ENCODE results near the gene SF3B3. TPM values are rescaled to one million over a fixed set of nuclear protein-coding genes. Genes with fewer than 3 reads are reported as not detected.

The SF3B3 gene
- total and polyA plus RNA-seq, 2 donors (not counting 1 experiment from before 2014, with no cell fraction given) = 67.1 to 266 TPM

GRCh38 chr16:70589998-70590471 is 66.4 kb downstream of the SF3B3 start:
- peaks cover 0 to 3% (median 0%) of the 10 kb centered on the region in 4 experiments for H3K27me3 ChIP-seq (replicated peaks in 1 of 4; ENCODE audit: control extremely low read depth in 1 of 4, control insufficient read depth in 3 of 4, insufficient read depth in 4 of 4, low read length in 3 of 4)
- no peaks in the 10 kb centered on the region for H3K4me1 Mint-ChIP-seq
- ChIA-PET CTCF (no interaction called here), POLR2A (no interaction called here)
- H4K20me1 ChIP-seq (ENCODE audit: control insufficient read depth, insufficient read depth, low read length, poor library complexity, severe bottlenecking) = no peaks in the 10 kb centered on the region
- H3K9me3 Mint-ChIP-seq (ENCODE audit: insufficient read depth) = no peaks in the 10 kb centered on the region
- DNase-seq = no peak
- H3K27ac ChIP-seq (ENCODE audit: low read length in 2 of 2) = no peak overlapping the region
- no peak overlapping the region for H3K4me2 ChIP-seq (replicated peaks; ENCODE audit: low read depth, low read length, poor library complexity, severe bottlenecking)
- intact Hi-C loops (cut with micrococcal nuclease) = no loop called here
- H2AFZ ChIP-seq (ENCODE audit: insufficient read depth, low read depth, low read length, poor library complexity, severe bottlenecking) = no peak overlapping the region
- no peaks in the 10 kb centered on the region for H3K9me3 ChIP-seq (ENCODE audit: control extremely low read depth in 1 of 3, control insufficient read depth in 2 of 3, insufficient read depth in 1 of 3, low read length in 2 of 3)
- no peaks in the 10 kb centered on the region for H3K79me2 ChIP-seq (ENCODE audit: control insufficient read depth, insufficient read depth, low read length)
- no peaks in the 10 kb centered on the region for H3K36me3 ChIP-seq (replicated peaks in 1 of 2; ENCODE audit: control extremely low read depth in 1 of 2, control insufficient read depth in 1 of 2, extremely low read depth in 1 of 2, insufficient read depth in 2 of 2, low read length in 1 of 2)
- H3K9ac ChIP-seq (ENCODE audit: low read length) = no peak overlapping the region
- 86% methylated on average over 4 of the region's 10 CpGs for WGBS (ENCODE audit: insufficient coverage)
- H3K27me3 Mint-ChIP-seq = peaks cover 12% of the 10 kb centered on the region
- H3K4me3 Mint-ChIP-seq = no peak overlapping the region
- no peak for ATAC-seq (ENCODE audit: low read depth)
- no peak for TF ChIP-seq EZH2 (IDR thresholded peaks at IDR 0.05; ENCODE audit: borderline replicate concordance, insufficient read depth, low read depth, low read length, poor library complexity, severe bottlenecking)
- TF ChIP-seq, protein P1, sequence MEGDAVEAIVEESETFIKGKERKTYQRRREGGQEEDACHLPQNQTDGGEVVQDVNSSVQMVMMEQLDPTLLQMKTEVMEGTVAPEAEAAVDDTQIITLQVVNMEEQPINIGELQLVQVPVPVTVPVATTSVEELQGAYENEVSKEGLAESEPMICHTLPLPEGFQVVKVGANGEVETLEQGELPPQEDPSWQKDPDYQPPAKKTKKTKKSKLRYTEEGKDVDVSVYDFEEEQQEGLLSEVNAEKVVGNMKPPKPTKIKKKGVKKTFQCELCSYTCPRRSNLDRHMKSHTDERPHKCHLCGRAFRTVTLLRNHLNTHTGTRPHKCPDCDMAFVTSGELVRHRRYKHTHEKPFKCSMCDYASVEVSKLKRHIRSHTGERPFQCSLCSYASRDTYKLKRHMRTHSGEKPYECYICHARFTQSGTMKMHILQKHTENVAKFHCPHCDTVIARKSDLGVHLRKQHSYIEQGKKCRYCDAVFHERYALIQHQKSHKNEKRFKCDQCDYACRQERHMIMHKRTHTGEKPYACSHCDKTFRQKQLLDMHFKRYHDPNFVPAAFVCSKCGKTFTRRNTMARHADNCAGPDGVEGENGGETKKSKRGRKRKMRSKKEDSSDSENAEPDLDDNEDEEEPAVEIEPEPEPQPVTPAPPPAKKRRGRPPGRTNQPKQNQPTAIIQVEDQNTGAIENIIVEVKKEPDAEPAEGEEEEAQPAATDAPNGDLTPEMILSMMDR (IDR thresholded peaks at IDR 0.05) = no peak
- no peak overlapping the region for H3K4me3 ChIP-seq (ENCODE audit: control extremely low read depth in 1 of 5, extremely low read depth in 1 of 5, insufficient read depth in 1 of 5, low read depth in 2 of 5, low read length in 4 of 5)
- no peak overlapping the region for H3K27ac Mint-ChIP-seq
- H3K4me1 ChIP-seq (ENCODE audit: control insufficient read depth in 2 of 2, insufficient read depth in 2 of 2, low read length in 2 of 2) = no peaks in the 10 kb centered on the region

DNA sequence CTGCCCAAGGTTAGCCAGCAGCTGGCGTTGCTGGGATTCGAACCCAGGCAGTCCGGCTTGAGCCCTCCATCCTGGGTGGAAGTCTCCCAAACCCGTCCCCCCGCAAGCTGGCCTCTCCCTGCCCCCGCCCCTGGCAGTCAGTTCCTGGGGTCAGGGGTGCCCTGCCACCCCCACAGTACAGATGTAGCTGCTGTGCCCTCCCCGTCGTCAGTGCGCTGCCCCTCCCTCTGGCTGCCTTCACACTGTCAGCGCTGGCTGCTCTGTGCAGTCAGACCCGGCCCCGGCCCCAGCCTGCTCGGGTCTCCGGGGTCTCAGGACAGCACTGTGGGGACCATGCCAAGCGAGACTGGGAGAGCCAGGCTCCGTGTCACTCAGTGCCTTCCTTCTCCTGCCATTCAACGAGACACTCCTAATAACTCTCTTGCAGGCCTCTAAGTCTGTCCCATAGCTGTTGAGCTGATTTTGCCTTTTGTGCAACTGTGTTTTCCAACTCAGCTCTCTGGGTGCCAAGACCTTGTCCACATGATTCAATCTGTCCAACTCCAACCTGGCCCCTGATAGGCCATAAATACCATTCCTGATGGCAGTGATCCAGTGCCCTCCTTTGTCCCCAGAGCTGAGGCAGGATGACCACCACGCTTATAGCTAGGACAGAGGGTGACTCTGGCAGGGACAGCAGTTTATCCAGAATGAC is 67.3 kb downstream of the SF3B3 start:
- Histone ChIP-seq H3K9me3 (ENCODE audit: control extremely low read depth in 1 of 3, control insufficient read depth in 2 of 3, insufficient read depth in 1 of 3, low read length in 2 of 3) (no peaks in the 10 kb centered on the region), H3K27me3 (replicated peaks in 1 of 4; ENCODE audit: control extremely low read depth in 1 of 4, control insufficient read depth in 3 of 4, insufficient read depth in 4 of 4, low read length in 3 of 4) (peaks cover 0 to 3% (median 0%) of the 10 kb centered on the region in 4 experiments), H3K4me3 (ENCODE audit: control extremely low read depth in 1 of 5, extremely low read depth in 1 of 5, insufficient read depth in 1 of 5, low read depth in 2 of 5, low read length in 4 of 5) (no peak overlapping the region), H3K4me1 (ENCODE audit: control insufficient read depth in 2 of 2, insufficient read depth in 2 of 2, low read length in 2 of 2) (no peaks in the 10 kb centered on the region), H4K20me1 (ENCODE audit: control insufficient read depth, insufficient read depth, low read length, poor library complexity, severe bottlenecking) (no peaks in the 10 kb centered on the region), H2AFZ (ENCODE audit: insufficient read depth, low read depth, low read length, poor library complexity, severe bottlenecking) (no peak overlapping the region), H3K36me3 (replicated peaks in 1 of 2; ENCODE audit: control extremely low read depth in 1 of 2, control insufficient read depth in 1 of 2, extremely low read depth in 1 of 2, insufficient read depth in 2 of 2, low read length in 1 of 2) (no peaks in the 10 kb centered on the region), H3K9ac (ENCODE audit: low read length) (no peak overlapping the region), H3K4me2 (replicated peaks; ENCODE audit: low read depth, low read length, poor library complexity, severe bottlenecking) (no peak overlapping the region), H3K79me2 (ENCODE audit: control insufficient read depth, insufficient read depth, low read length) (no peaks in the 10 kb centered on the region), H3K27ac (ENCODE audit: low read length in 2 of 2) (no peak overlapping the region)
- Mint-ChIP-seq H3K27ac (no peak overlapping the region), H3K4me1 (no peaks in the 10 kb centered on the region), H3K27me3 (peaks cover 12% of the 10 kb centered on the region), H3K4me3 (no peak overlapping the region), H3K9me3 (ENCODE audit: insufficient read depth) (no peaks in the 10 kb centered on the region)
- WGBS (ENCODE audit: insufficient coverage) = 96% methylated on average over 18 of the region's 18 CpGs
- intact Hi-C loops (cut with micrococcal nuclease) = no loop called here
- TF ChIP-seq EZH2 (IDR thresholded peaks at IDR 0.05; ENCODE audit: borderline replicate concordance, insufficient read depth, low read depth, low read length, poor library complexity, severe bottlenecking) = no peak
- TF ChIP-seq, protein P1 (IDR thresholded peaks at IDR 0.05) = no peak
- POLR2A ChIA-PET = no interaction called here
- ATAC-seq (ENCODE audit: low read depth) (no peak), DNase-seq (no peak)
- CTCF ChIA-PET = no interaction called here
